Large intestine (tissue), 3 donors: ENCODE data around the gene LINGO3. TPM values are rescaled to one million over a fixed set of nuclear protein-coding genes. Genes with fewer than 3 reads are reported as not detected.
A peak's percentile ranks its signal among the peaks of the same experiment; 100 is the strongest.

Experiments
- DNase-seq, 2 donors: peaks; one replicate each; pipeline versions ENCODE4 v3.0.0 to v3.0.0-alpha.2; 2013
- H3K27ac ChIP-seq: one replicate; pipeline ENCODE4 v1.5.1; 2013; ENCODE audit warnings: low read length
- H3K27me3 ChIP-seq: 2 replicates; pipeline ENCODE4 v1.6.1; 2013; ENCODE audit warnings: low read length; ENCODE audit not compliant: control insufficient read depth, insufficient read depth
- H3K36me3 ChIP-seq: 2 replicates; pipeline ENCODE4 v1.6.1; 2013; ENCODE audit warnings: low read length; ENCODE audit not compliant: control insufficient read depth, insufficient read depth
- H3K4me1 ChIP-seq: one replicate; pipeline ENCODE4 v1.6.1; 2013; ENCODE audit warnings: low read length; ENCODE audit not compliant: control insufficient read depth, insufficient read depth
- H3K4me3 ChIP-seq: one replicate; pipeline ENCODE4 v1.5.1; 2013; ENCODE audit warnings: low read length
- H3K9me3 ChIP-seq: one replicate; pipeline ENCODE4 v1.6.1; 2013; ENCODE audit warnings: mild to moderate bottlenecking, low read depth, low read length, moderate library complexity; ENCODE audit not compliant: control insufficient read depth
- WGBS: methylation state at CpG from one replicate; pipeline ENCODE4 v1.1.5; 2013; ENCODE audit warnings: low lambda C conversion rate; ENCODE audit not compliant: insufficient coverage; 5-methylcytosine and 5-hydroxymethylcytosine counted together
- polyA plus RNA-seq: library from polyadenylated mRNA; unstranded; fragments of 120-200 nt; gene quantifications from one replicate; pipeline ENCODE4 v1.2.1, GENCODE V29; 2013

LINGO3 gene
- polyA plus RNA-seq, 1 donor = 0.66 TPM

DNA sequence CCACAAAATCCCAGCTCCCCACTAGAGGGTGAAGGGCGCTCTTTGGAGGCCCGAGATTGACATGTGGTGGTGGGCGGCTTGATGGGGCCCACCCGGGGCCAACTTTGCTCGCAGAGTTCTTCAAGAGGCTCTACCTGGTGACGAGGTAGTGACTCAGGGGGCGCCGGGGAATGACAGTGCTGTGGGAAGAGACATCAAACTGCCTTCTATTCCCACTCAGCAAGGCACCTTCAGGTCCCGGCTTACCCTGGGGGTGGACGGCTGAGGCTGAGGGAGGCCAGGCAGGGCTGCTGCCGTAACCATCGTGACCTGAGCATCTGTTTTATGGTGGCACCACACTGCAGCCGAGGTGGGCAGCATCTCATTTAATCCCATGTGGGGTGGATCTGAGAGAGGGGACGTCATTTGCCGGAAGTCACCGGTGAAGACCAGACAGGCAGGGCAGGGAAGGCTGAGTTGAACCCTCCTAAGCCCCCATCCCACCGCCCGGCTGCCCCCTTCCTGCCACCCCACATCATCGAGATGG, 1.6 kb downstream of the LINGO3 start:
- peaks cover 11% of the 10 kb centered on the region for H3K9me3 ChIP-seq
- no peaks in the 10 kb centered on the region for H3K36me3 ChIP-seq
- DNase-seq = no peak
- peaks cover 33% of the 10 kb centered on the region for H3K4me1 ChIP-seq
- no CpG with 5 or more reads among the region's 19 CpGs for WGBS
- H3K4me3 ChIP-seq = no peak overlapping the region
- H3K27ac ChIP-seq = no peak overlapping the region
- peaks cover 62% of the 10 kb centered on the region for H3K27me3 ChIP-seq

DNA sequence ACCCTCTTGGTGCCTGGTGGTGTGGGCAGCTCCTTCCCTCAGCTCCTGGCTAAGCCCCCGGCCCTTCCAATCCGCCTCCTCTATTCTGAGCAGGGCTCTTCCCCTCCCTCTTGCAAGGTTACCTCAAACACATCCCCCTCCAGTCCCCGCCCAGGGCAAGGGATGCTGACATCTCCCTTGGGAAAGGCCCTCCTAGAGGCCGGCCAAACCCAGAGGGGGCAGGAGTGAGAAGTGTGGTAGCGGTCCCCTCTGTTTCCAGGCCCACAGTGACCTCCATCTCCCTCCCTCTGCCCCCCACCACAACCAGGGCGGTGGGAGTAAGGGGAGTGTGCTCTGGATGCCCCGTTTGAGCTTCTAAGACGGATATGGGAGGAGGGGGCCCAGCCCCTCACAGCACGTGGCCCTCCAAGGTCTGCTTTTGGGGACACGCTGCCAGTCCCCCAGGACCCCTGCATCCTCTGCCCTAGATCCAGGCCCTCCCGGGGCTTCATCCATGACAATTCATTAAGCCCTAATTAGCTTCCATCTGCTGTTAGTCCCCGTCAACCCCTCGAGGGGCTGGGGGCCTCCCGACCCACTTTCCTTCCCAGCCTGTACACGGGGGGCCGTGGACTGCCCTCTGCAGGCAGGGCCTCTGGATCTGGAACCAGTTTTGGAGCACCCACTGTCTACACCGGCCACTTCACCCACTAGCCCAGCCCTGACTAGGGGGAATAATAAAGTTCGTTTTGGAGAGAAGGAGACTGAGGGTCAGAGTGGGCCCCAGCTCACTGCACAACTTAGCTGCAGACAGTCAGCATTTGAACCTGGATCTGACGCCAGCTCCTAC, 2.3 kb downstream of the LINGO3 start:
- no peaks in the 10 kb centered on the region for H3K36me3 ChIP-seq
- H3K9me3 ChIP-seq = peaks cover 11% of the 10 kb centered on the region
- H3K27me3 ChIP-seq = peaks cover 67% of the 10 kb centered on the region
- no CpG with 5 or more reads among the region's 19 CpGs for WGBS
- DNase-seq = no peak
- H3K4me3 ChIP-seq = no peak overlapping the region
- H3K27ac ChIP-seq = peak overlapping the region; percentile 52
- peaks cover 33% of the 10 kb centered on the region for H3K4me1 ChIP-seq

DNA sequence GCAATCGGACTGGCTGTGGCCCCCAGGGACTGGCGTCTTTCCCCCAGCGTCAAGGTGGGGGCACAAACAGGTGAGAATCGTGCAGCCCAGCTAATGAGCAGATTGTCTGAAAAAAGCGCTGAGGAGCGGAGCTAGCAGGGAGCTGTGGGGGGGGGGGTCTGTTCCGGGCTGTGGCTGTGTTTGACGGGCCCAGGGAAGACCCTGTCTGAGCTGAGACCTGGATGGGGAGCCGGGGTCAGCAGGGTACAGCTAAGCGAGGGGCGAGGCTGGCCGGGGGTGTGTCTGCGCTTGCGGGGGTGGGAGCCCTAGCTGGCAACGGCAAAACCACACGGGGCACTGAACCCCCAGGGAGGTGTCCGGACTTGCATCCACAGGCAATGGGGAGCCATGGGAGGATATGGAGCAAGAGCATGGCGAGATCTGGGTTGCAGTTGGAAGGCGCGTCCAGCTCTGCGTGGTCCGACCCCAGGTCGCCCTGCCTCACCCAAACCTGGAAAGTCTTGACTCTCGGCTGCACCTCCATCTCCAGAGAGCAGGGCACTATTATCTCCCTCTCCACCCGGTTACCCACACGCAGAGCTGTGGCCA, 4.6 kb downstream of the LINGO3 start:
- peaks cover 31% of the 10 kb centered on the region for H3K4me1 ChIP-seq
- H3K36me3 ChIP-seq = no peaks in the 10 kb centered on the region
- no peak for DNase-seq
- peaks cover 47% of the 10 kb centered on the region for H3K27me3 ChIP-seq
- WGBS = no CpG with 5 or more reads among the region's 26 CpGs
- no peak overlapping the region for H3K27ac ChIP-seq
- H3K9me3 ChIP-seq = peaks cover 11% of the 10 kb centered on the region
- H3K4me3 ChIP-seq = no peak overlapping the region

DNA sequence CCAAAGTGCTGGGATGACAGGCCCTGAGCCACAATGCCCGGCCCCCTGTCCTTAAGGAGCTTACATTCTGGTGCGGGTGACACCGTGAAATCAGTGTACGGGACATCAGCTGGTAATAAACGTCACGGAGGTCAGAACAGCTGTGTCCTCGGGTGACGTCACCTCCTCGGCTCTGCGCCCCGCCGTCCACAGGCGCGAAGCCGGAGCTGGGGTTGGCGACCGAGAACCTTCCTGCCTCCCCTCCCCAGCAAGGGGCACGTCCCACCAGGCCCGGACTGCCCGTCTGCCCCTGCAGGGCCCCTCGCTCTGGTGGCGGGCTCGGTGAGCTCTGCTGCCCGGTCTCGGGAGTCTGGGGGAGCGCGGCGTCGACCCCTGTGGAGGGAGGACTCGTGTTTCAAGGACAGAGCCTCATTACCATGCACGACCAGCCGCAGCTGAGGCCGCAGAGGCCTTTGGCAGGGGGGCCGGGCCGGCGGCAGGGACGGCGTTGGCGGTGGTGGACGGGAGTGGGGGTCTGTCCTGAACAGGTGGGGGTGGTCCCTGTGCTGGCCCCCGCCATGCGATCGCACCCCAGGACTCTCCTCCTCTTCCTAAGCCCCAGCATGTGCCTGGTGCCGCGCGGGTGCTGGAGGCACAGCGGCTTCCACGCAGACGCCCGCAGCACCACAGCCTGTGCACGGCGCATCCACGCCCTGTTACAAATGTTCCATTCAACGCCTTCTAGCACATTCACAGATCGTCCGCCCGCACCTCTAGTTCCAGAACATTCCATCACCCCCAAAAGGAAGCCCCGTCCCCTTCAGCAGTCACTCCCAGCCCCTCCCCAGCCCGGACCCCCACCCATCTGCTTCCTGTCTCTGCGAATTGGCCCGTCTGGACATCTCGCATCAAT, 5.4 kb downstream of the LINGO3 start:
- Histone ChIP-seq H3K4me1 (peaks cover 26% of the 10 kb centered on the region), H3K9me3 (peaks cover 8% of the 10 kb centered on the region), H3K27me3 (peaks cover 42% of the 10 kb centered on the region), H3K4me3 (peak overlapping the region; percentile 4), H3K36me3 (no peaks in the 10 kb centered on the region), H3K27ac (no peak overlapping the region)
- no CpG with 5 or more reads among the region's 62 CpGs for WGBS
- DNase-seq = peak; percentile 47 to 71

DNA sequence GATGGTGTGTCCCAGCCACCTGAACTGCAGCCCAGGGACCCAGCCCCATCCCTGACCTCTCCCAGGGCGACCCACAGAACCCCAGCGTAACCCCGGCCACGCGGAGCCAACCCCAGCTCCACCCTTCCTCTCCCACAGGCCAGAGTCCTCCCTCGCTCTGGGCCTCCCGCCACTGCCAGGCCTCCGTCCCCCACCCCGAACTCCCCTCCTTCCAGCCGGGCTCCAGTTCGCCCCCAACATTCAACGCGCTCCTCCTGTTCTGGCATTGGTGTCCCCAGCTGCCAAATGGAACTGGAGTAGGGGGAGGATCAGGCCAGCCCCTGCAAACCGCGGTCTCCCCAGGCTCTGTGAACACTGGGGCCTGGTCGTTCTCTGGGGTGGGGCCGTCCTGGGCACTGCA, 7.4 kb downstream of the LINGO3 start:
- Histone ChIP-seq H3K36me3 (no peaks in the 10 kb centered on the region), H3K27me3 (peaks cover 30% of the 10 kb centered on the region)

DNA sequence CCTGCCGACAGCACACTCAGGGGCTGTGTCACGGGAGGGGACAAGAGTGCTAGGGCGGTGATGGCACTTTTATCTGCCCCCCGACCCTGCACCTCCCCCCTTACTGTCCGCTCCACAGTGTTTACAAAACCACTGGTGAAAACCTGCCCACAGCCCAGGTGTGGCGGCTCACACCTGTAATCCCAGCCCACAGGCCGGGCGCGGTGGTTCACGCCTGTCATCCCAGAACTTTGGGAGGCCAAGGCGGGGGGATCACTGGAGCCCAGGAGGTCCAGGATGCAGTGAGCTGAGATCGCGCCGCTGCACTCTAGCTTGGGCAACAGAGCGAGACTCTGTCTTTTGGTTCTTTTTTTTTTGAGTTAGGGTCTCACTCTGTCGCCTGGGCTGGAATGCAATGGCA, 11.8 kb downstream of the LINGO3 start:
- peaks cover 54% of the 10 kb centered on the region for H3K27me3 ChIP-seq
- H3K36me3 ChIP-seq = no peaks in the 10 kb centered on the region
- no peak overlapping the region for H3K4me3 ChIP-seq
- no peak for DNase-seq
- no peaks in the 10 kb centered on the region for H3K9me3 ChIP-seq
- WGBS = no CpG with 5 or more reads among the region's 16 CpGs
- no peaks in the 10 kb centered on the region for H3K4me1 ChIP-seq
- H3K27ac ChIP-seq = no peak overlapping the region

More for the DNA sequence above, 7.4 kb downstream of the LINGO3 start:
- Histone ChIP-seq H3K4me3 (no peak overlapping the region), H3K4me1 (peaks cover 24% of the 10 kb centered on the region), H3K27ac (no peak overlapping the region), H3K9me3 (peaks cover 7% of the 10 kb centered on the region)
- no peak for DNase-seq
- no CpG with 5 or more reads among the region's 17 CpGs for WGBS

DNA sequence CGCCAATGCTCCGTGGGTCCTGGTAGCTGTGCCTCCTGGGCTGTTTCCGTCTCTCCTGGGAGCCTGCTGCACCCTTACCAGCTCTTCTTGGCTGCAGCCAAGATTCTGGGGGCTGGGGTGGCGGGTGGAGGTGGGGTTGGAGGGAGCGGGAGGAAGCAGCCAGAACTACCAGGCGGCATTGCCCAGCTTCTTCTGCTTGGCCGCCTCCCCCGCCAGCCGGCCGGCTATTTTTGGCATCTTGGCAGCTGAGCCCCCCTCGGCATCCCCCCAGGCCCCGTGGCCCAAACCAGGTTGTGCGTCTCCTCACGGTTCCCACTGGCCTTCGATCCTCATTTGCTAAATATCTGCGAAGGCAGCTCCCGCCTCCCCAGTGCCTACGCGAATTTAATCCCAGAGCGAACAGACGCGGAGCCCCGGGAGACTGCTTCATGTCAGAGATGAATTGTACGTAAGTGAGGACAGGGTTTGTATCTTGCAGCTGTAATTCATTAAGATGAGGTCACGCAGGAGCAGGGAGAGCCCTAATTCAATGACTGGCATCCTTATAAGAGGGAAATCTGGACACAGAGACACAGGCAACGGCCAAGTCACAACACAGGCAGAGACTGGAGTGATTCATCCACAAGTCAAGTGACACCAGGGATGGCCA, 13.1 kb downstream of the LINGO3 start:
- Histone ChIP-seq H3K36me3 (no peaks in the 10 kb centered on the region), H3K9me3 (peaks cover 6% of the 10 kb centered on the region), H3K27ac (no peak overlapping the region), H3K4me1 (no peaks in the 10 kb centered on the region), H3K27me3 (peaks cover 60% of the 10 kb centered on the region), H3K4me3 (no peak overlapping the region)
- no CpG with 5 or more reads among the region's 26 CpGs for WGBS
- DNase-seq = peak in 1 of 2 donors; percentile 35

DNA sequence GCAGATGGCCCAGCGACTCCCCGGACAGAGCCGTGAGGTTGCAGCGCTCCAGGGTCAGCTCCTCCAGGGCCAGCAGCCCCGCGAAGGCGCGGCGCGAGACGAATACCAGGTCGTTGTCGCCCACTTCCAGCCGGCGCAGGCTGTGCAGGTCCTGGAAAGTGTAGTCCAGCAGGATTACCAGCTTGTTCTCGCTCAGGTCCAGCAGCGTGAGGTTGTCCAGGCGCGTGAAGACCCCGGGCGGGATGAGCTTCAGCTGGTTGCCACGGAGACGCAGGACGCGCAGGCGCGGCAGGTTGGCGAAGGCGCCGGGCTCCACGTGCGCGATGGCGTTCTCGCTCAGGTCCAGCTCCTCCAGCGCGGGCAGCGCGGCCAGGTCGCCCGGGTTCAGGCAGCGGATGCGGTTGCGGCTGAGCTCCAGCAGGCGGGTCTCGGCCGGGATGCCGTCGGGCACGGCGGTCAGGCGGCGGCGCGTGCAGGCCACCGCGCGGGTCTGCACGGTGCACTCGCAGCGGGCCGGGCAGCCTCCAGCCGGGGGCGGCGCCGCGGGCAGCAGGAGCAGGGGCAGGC, 16.7 kb downstream of the LINGO3 start:
- Histone ChIP-seq H3K27me3 (peaks cover 95% of the 10 kb centered on the region), H3K9me3 (peaks cover 9% of the 10 kb centered on the region), H3K27ac (no peak overlapping the region), H3K4me1 (peaks cover 3% of the 10 kb centered on the region), H3K36me3 (no peaks in the 10 kb centered on the region), H3K4me3 (no peak overlapping the region)
- no peak for DNase-seq
- no CpG with 5 or more reads among the region's 67 CpGs for WGBS

DNA sequence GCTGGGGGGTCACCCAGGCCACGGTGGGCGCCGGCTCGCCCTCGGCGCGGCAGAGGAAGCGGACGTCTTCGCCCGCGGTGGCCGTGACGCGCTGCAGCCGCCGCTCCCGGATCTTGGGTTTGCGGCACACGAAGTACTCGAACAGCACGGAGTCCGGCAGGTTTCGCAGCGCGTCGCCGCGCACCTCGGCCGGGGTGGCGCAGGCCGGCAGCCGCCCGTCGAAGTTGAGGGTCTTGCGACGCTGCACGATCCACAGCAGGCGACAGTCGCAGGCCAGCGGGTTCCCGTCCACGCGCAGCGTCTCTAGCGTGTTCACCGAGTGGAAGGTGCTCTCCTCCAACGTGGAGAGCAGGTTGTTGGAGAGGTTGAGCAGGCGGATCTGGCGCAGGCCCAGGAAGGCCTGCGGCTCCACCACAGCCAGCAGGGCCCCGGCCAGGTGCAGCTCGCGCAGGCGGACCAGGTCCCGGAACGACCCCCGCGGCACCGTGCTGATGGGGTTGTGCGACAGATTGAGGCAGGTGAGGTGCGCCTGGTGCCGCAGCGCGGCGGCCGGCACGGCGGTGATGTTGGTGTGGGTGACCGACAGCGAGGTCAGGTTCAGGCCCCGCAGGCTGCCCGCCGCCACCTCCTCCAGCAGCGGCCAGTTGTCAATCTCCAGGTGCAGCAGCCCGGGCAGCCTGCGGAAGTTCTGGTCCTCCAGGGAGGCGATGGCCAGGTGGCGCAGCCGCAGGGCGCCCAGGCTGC, 17.3 kb downstream of the LINGO3 start:
- Histone ChIP-seq H3K27me3 (peaks cover 91% of the 10 kb centered on the region), H3K27ac (no peak overlapping the region), H3K4me1 (peaks cover 3% of the 10 kb centered on the region), H3K4me3 (no peak overlapping the region), H3K9me3 (peaks cover 9% of the 10 kb centered on the region), H3K36me3 (no peaks in the 10 kb centered on the region)
- no CpG with 5 or more reads among the region's 82 CpGs for WGBS
- DNase-seq = peak in 1 of 2 donors; percentile 23
